CD14-positive monocyte (primary cell): ENCODE results near the gene ARPC5L. TPM values are rescaled to one million over a fixed set of nuclear protein-coding genes. Genes with fewer than 3 reads are reported as not detected.

Experiments used
- DNase-seq, 3 donors: peaks; one replicate each; pipeline ENCODE4 v3.0.0-alpha.2; 2011 to 2022
- H2AFZ ChIP-seq: 2 replicates; pipeline ENCODE4 v1.6.0; 2012; ENCODE audit warnings: mild to moderate bottlenecking, low read depth, low read length, inconsistent platforms; ENCODE audit not compliant: insufficient read depth, poor library complexity, severe bottlenecking
- H3K27ac ChIP-seq, 2 donors: 1 replicate in 1 of 2; 2 replicates in 1 of 2; pipeline ENCODE4 v1.5.1; 2012 to 2013; ENCODE audit warnings: low read length in 2 of 2, control low read depth in 1 of 2, inconsistent platforms in 1 of 2, low read depth in 1 of 2, mild to moderate bottlenecking in 1 of 2
- H3K27me3 ChIP-seq, 2 donors: one replicate each; pipeline versions ENCODE4 v1.6.0 to v1.6.1; 2011 to 2013; ENCODE audit warnings: low read length in 2 of 2; ENCODE audit not compliant: control insufficient read depth in 2 of 2, insufficient read depth in 2 of 2
- H3K36me3 ChIP-seq, 2 donors: replicated peaks in 1 of 2; 1 replicate in 1 of 2; 2 replicates in 1 of 2; pipeline versions ENCODE4 v1.5.1 to v1.6.1; 2012 to 2013; ENCODE audit warnings: low read length in 2 of 2, control low read depth in 1 of 2, inconsistent platforms in 1 of 2, mild to moderate bottlenecking in 1 of 2; ENCODE audit not compliant: insufficient read depth in 2 of 2, control insufficient read depth in 1 of 2
- H3K4me1 ChIP-seq, 2 donors: 1 replicate in 1 of 2; 2 replicates in 1 of 2; pipeline versions ENCODE4 v1.5.1 to v1.6.1; 2012 to 2013; ENCODE audit warnings: low read length in 2 of 2, control low read depth in 1 of 2, inconsistent platforms in 1 of 2, mild to moderate bottlenecking in 1 of 2, moderate library complexity in 1 of 2; ENCODE audit not compliant: insufficient read depth in 2 of 2, control insufficient read depth in 1 of 2
- H3K4me2 ChIP-seq: replicated peaks from 2 replicates; pipeline ENCODE3; 2012; ENCODE audit warnings: low read length, moderate library complexity, mild to moderate bottlenecking; ENCODE audit not compliant: poor library complexity, severe bottlenecking; ENCODE audit errors: extremely low read depth
- H3K4me3 ChIP-seq, 3 experiments: fragments of 200-600 bp in 1 of 3; sonication (generic) in 1 of 3; replicated peaks in 1 of 3; 1 replicate in 2 of 3; 2 replicates in 1 of 3; pipeline ENCODE4 v1.5.1; 2011 to 2013; ENCODE audit warnings: low read length in 3 of 3, mild to moderate bottlenecking in 3 of 3, control low read depth in 2 of 3, low read depth in 2 of 3, inconsistent platforms in 1 of 3, moderate library complexity in 1 of 3
- H3K79me2 ChIP-seq: 2 replicates; pipeline ENCODE4 v1.6.0; 2012; ENCODE audit warnings: mild to moderate bottlenecking, control low read depth, inconsistent platforms, low read length, moderate library complexity; ENCODE audit not compliant: insufficient read depth
- H3K9ac ChIP-seq: 2 replicates; pipeline ENCODE4 v1.6.0; 2017; ENCODE audit warnings: low read length, mild to moderate bottlenecking; ENCODE audit not compliant: insufficient read depth, poor library complexity, severe bottlenecking
- H3K9me3 ChIP-seq, 2 donors: replicated peaks in 1 of 2; 1 replicate in 1 of 2; 2 replicates in 1 of 2; pipeline versions ENCODE4 v1.5.1 to v1.6.1; 2012 to 2013; ENCODE audit warnings: low read length in 2 of 2, control low read depth in 1 of 2; ENCODE audit not compliant: control insufficient read depth in 1 of 2, insufficient read depth in 1 of 2
- H4K20me1 ChIP-seq: 2 replicates; pipeline ENCODE4 v1.6.0; 2012; ENCODE audit warnings: mild to moderate bottlenecking, low read length, control low read depth, moderate library complexity; ENCODE audit not compliant: insufficient read depth
- H3K27ac Mint-ChIP-seq, 7 donors: one replicate each; pipeline ENCODE4 v1.8.0; 2020; ENCODE audit warnings: mild to moderate bottlenecking in 7 of 7, mixed read lengths in 7 of 7, moderate library complexity in 6 of 7, inconsistent platforms in 2 of 7
- H3K27me3 Mint-ChIP-seq, 3 donors: one replicate each; pipeline ENCODE4 v1.8.0; 2021 to 2022; ENCODE audit warnings: low read depth in 3 of 3, mild to moderate bottlenecking in 3 of 3, mixed read lengths in 3 of 3, moderate library complexity in 3 of 3, inconsistent platforms in 1 of 3
- H3K36me3 Mint-ChIP-seq, 2 donors: one replicate each; pipeline ENCODE4 v1.8.0; 2020; ENCODE audit warnings: mixed read lengths in 2 of 2, inconsistent platforms in 1 of 2, mild to moderate bottlenecking in 1 of 2
- H3K4me1 Mint-ChIP-seq: one replicate; pipeline ENCODE4 v1.8.0; 2020; ENCODE audit warnings: mild to moderate bottlenecking, mixed read lengths
- H3K4me3 Mint-ChIP-seq, 2 donors: one replicate each; pipeline ENCODE4 v1.8.0; 2020; ENCODE audit warnings: mild to moderate bottlenecking in 2 of 2, mixed read lengths in 2 of 2, moderate library complexity in 1 of 2
- H3K9me3 Mint-ChIP-seq, 7 donors: one replicate each; pipeline ENCODE4 v1.8.0; 2020 to 2022; ENCODE audit warnings: mixed read lengths in 7 of 7, mild to moderate bottlenecking in 6 of 7, moderate library complexity in 6 of 7, inconsistent platforms in 2 of 7
- WGBS: methylation state at CpG from one replicate; pipeline ENCODE4 v1.1.5; 2013; ENCODE audit warnings: missing lambda C conversion rate; ENCODE audit not compliant: insufficient coverage; 5-methylcytosine and 5-hydroxymethylcytosine counted together
- intact Hi-C, 2 donors: fragments of 100-400 bp; cut with micrococcal nuclease; formaldehyde crosslinking; loops; one replicate each; pipeline versions ENCODE4 v1.15.0 to v1.15.1; 2023
- polyA plus RNA-seq, 3 donors: library from polyadenylated mRNA; depleted of rRNA in 1 of 3; unstranded in 2 of 3; stranded (reverse) in 1 of 3; fragments of 300-500 nt in 2 of 3; fragments of >200 nt in 1 of 3; fragmentation: Illumina TruSeq in 2 of 3; gene quantifications; 1 replicate in 2 of 3; 2 replicates in 1 of 3; pipeline ENCODE4 v1.2.3, GENCODE V29; 2012 to 2021
- TF ChIP-seq, protein P1 (sequence below): fragments of 200-600 bp; IDR thresholded peaks from one replicate; pipeline ENCODE4 v1.8.0; 2022; ENCODE audit warnings: antibody characterized with exemption, mild to moderate bottlenecking

Gene ARPC5L
- polyA plus RNA-seq, 3 donors, result 16.0 to 35.2 (median 20.7) TPM

GRCh38 chr9:124906966-124907365, 45.0 kb downstream of the ARPC5L start:
- TF ChIP-seq, protein P1, sequence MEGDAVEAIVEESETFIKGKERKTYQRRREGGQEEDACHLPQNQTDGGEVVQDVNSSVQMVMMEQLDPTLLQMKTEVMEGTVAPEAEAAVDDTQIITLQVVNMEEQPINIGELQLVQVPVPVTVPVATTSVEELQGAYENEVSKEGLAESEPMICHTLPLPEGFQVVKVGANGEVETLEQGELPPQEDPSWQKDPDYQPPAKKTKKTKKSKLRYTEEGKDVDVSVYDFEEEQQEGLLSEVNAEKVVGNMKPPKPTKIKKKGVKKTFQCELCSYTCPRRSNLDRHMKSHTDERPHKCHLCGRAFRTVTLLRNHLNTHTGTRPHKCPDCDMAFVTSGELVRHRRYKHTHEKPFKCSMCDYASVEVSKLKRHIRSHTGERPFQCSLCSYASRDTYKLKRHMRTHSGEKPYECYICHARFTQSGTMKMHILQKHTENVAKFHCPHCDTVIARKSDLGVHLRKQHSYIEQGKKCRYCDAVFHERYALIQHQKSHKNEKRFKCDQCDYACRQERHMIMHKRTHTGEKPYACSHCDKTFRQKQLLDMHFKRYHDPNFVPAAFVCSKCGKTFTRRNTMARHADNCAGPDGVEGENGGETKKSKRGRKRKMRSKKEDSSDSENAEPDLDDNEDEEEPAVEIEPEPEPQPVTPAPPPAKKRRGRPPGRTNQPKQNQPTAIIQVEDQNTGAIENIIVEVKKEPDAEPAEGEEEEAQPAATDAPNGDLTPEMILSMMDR, result no peak
- H3K4me2 ChIP-seq, result no peak overlapping the region
- no peak for DNase-seq
- no peaks in the 10 kb centered on the region for H3K79me2 ChIP-seq
- H3K27ac ChIP-seq, result no peak overlapping the region
- no peak overlapping the region for H3K9ac ChIP-seq
- no peaks in the 10 kb centered on the region for H3K4me1 Mint-ChIP-seq
- no peaks in the 10 kb centered on the region for H3K27me3 ChIP-seq
- no peak overlapping the region for H3K4me3 ChIP-seq
- H3K4me3 Mint-ChIP-seq, result no peak overlapping the region
- no peaks in the 10 kb centered on the region for H3K9me3 Mint-ChIP-seq
- no peaks in the 10 kb centered on the region for H3K27me3 Mint-ChIP-seq
- H2AFZ ChIP-seq, result no peak overlapping the region
- H4K20me1 ChIP-seq, result no peaks in the 10 kb centered on the region
- H3K9me3 ChIP-seq, result no peaks in the 10 kb centered on the region
- intact Hi-C loops, result no loop called here
- peaks cover 57 to 69% of the 10 kb centered on the region in 2 donors for H3K36me3 ChIP-seq
- H3K36me3 Mint-ChIP-seq, result peaks cover 51 to 88% of the 10 kb centered on the region in 2 donors
- H3K4me1 ChIP-seq, result no peaks in the 10 kb centered on the region
- H3K27ac Mint-ChIP-seq, result no peak overlapping the region
- WGBS, result no CpG with 5 or more reads among the region's 1 CpG

- H3K9ac ChIP-seq, result no peak overlapping the region
- H3K27me3 ChIP-seq, result no peaks in the 10 kb centered on the region
- no peaks in the 10 kb centered on the region for H3K9me3 ChIP-seq
- no peak overlapping the region for H3K4me3 ChIP-seq
- H3K4me3 Mint-ChIP-seq, result no peak overlapping the region
- DNase-seq, result no peak
- no peaks in the 10 kb centered on the region for H3K79me2 ChIP-seq
- TF ChIP-seq, protein P1, result no peak
- H3K4me1 Mint-ChIP-seq, result no peaks in the 10 kb centered on the region
- no peaks in the 10 kb centered on the region for H3K4me1 ChIP-seq
- no peak overlapping the region for H3K27ac ChIP-seq
- H3K36me3 ChIP-seq, result peaks cover 60 to 71% of the 10 kb centered on the region in 2 donors
- no peak overlapping the region for H3K4me2 ChIP-seq
- no peaks in the 10 kb centered on the region for H3K9me3 Mint-ChIP-seq
- intact Hi-C loops, result no loop called here
- no peak overlapping the region for H2AFZ ChIP-seq
- peaks cover 53 to 83% of the 10 kb centered on the region in 2 donors for H3K36me3 Mint-ChIP-seq
- no peak overlapping the region for H3K27ac Mint-ChIP-seq
- no peaks in the 10 kb centered on the region for H3K27me3 Mint-ChIP-seq
- no CpG with 5 or more reads among the region's 2 CpGs for WGBS
- no peaks in the 10 kb centered on the region for H4K20me1 ChIP-seq
Measured at GRCh38 chr9:124908098-124908497, 46.2 kb downstream of the ARPC5L start.
